GM18861 (cell line): ENCODE data around the gene KCTD19.
A peak's percentile ranks its signal among the peaks of the same experiment; 100 is the strongest.

Experiments used
- ATAC-seq: cut with Tn5 transposase; IDR thresholded peaks from one replicate; pipeline ENCODE4 v1.9.1; 2021; ENCODE audit not compliant: unreplicated experiment

Gene KCTD19

GRCh38 chr16:67326115-67326471, 448 bp downstream of the KCTD19 start:
- ATAC-seq, result no peak

DNA sequence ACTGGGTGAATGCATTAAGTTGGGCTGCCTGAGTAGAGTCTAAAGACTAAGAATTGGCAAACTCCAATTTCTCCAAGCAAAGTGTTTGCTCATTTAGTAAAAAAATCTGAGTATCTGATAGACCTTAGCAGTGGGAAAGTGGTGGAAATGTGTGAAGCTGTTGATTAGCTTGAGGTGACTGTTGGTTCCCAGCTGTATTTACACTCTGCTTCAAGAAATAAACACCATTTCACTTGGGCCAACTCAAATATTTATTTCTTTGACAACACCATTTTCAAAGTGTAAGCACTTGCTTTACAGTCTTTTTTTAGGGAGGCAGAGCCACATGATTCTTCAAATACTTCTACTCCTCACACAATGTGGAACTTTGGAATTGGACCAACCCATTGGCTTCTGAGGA, 8.7 kb downstream of the KCTD19 start:
- ATAC-seq, result no peak

DNA sequence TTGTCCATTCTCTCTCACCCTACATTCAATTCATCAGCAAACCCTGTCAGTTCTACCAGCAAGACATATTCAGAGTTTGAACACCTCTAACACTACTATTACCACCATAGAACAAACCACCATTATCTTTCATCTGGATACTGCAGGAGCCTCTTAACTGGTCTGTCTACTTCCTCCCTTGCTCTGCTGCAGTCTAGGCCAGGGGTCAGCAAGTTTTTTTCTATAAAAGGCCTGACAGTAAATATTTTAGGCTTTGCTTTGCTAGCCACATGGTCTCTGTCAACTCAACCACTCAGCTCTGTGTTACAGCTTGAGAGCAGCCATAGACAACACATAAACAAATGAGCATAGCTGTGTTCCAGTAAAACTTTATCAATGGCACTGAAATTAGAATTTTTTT, 13.8 kb downstream of the KCTD19 start:
- ATAC-seq, result no peak

DNA sequence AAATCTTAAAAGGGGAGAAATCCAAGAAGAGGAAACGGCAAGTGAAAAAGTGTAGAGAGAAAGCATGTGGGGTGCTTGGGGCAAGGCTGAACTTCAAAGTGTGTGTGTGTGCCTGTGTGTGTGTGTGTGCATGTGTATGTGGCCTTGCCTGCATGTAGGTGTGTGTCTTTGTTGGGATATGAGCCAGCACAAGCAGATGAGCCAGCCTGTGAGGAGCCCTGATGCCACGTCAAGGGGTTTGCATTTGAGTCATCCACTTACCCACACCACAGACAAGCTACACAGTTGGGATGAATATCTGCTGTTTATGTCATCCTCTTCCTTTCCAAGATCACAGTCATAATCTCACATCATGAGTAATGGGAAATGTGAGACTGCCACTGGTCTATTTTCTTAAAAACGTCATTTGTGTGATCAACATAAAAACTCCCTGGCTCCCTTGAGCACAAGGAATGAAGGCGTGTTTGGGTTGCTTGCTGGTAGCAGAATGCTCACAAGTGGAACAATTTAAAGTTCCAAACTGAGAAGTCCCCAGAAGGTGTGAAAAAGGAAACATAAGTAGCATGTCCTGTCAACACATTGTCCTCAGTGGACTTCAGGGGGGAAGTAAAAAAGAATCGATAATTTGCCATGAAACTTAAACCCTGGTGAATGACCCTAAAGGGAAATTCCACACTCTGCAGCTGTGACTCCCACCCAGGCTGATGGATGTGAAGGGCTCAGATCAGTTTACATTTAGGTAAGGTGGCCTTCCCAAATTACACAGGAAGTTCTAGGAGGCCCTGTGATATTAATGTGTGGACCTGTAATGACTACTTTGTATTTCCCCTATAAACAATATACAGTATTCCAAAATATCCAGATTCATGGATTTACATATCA, 14.7 kb downstream of the KCTD19 start:
- ATAC-seq, result peak; percentile 66

DNA sequence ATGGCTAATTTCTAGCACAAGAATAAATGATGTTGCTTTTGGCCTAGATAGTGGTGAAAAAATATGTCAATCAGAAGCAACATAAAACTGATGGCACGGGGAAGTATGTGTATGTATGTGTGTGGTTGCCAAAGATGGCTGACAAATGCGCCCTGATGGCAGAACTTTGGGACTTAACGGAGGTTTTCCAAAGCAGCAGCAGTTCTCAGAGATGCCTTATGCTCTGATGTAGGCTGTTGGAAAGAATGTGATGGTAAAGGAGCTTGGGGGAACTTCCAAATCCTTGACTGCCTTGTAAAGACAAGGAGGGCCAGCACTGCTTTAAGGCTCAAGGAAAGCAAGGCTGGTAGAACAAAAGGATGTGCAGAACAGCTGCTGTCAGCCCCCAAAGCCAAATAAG, 16.0 kb downstream of the KCTD19 start:
- ATAC-seq, result no peak

DNA sequence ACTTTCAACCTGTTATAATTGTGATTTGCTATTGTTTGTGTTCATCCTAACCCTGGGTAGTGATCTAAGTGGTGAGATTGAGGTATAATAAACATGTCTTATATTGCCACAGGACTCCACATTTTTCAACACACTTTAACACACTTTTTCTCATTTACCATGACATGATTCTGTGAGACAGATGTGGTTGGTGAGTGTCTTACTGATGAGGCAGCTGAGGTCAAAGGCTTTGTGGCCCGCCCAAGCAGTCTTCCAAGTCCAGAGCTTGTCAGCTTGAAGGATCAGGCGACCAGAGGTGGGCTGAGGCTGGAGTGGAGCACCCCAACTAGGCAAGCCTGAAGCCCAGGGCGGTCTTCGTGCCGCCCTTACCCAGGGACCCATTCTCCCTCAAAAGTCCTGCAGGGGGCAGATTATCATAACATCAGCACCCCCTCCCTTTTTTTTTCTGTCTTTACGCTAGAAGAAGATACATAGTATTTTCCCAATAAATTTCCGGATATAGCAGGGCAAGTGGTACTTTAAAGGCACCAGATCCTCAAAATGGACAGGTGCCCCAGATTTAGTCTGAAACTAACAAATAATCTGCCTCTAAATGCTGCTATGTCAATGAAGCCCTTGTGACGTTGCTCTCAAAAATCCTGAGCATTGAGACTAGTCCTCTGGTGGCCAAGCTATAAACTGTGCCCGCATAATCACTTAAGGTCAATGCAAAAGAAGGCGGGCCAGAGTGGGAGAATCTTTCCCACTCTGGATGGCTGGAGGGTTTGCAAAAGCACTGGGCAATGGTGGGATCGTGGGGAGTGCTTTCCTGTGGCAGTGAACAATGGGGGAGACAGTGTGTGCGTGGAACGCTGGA, 21.1 kb downstream of the KCTD19 start:
- no peak for ATAC-seq

GRCh38 chr16:67304020-67304419, 22.5 kb downstream of the KCTD19 start:
- ATAC-seq, result no peak

DNA sequence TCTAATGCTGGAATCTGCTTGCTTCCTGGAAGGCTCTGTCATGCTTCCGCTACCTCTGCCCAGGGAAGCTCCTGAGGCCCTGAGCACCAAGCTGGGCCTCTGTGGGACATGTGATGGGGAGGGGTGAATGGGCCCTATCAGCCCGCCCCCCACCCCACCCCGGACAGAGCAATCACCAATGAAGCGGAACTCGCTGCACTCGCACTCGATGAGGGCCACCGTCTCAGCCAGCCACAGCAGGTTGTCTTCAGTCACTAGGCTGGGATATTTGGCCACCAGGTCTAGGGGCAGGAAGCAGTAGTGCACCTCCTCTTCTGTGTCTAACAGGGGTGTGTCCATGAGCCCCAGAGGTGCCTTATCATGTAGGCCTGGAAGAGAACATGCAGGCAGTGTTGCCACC, 23.6 kb downstream of the KCTD19 start:
- no peak for ATAC-seq

DNA sequence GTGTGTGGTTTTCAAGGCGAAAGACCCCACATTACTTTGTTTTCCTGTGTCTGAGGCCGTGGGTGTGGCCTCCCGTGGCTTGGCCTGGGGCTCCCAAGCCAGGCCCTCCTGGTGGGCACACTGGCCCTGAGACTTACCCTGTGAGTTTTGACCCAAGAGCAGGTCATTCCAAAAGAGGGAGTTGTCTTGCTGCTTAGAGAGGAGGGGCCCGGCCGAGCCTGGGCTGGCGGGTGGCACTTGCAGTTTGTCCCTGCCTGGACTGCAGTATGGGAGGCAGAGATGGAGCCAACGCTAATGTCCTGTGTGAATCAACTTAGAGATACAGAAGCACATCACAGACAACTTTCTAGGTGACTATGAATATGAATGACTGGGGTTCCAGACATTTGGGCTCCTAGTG, 24.5 kb downstream of the KCTD19 start:
- ATAC-seq, result no peak

DNA sequence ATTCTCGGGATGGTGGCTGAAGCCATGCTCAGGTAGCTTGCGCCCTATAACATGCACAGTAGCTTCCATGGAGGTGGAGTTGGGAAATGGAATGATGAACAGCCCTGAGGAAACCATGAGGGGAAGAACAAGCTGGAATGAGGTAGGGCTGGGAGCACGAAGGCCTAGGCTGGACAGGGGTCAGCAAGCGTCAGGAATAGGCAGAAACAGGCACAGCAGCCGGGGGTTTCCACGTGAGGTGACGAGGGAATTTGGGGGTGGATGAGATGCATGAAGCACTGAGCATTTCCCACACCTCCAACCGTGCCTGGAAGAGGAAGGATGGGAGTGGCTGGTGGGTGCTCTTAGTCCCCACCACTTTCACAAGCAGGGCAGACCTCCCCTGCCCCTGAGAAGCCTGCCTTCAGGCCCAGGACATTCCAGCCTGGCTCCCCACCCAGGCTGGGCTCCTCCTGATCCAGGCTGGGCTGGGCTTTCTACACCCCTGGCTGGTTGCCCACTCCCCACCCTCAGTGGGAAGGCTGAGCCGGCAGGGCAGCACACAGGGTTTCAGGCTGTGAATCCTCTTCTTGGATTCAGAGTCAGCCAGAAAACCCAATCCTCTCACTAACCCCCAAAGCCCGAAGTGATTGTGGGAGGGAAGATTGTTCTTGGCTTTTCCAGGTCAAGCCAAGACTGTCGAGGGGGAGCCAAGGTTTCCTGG, 25.3 kb downstream of the KCTD19 start:
- ATAC-seq, result no peak

DNA sequence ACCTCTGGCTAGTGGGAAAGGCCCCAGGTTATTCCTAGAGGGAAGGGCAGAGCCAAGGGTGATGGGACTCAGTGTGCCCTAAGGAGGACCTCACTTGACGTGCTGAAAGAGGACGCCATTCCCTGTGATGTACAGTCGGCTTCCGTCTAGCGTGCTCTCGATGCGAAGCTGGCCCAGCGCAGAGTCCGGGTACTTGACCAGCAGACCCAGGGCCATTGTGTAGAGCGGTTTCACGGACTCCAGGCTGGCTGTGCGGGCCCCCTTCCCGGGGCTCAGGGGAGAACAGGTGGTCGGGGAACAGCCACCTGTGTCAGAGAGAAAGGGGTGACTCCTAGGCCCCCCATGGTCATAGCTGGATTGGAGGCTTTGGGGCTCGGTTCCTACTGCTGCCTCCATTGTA, 27.3 kb downstream of the KCTD19 start:
- no peak for ATAC-seq

DNA sequence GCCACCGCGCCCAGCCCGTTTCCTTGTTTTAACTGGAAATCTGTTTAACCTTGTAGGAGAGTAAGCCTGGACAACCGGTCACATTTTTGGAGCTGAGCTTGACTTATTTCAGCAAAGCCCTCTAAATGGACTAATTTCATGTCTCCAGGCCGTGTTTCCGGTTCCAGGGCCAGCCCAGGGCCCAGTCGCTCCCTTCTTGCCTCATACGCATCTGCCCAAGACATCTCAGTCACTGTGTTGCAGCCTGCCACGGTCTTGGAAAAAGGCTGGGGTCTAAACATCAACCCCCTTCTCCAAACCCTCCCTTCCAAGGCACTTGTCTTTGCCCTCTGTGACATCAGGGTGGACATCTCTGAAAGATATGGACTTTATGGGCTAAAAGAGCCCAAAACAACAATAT, 28.3 kb downstream of the KCTD19 start:
- ATAC-seq, result no peak

GRCh38 chr16:67296420-67296819, 30.1 kb downstream of the KCTD19 start:
- no peak for ATAC-seq

DNA sequence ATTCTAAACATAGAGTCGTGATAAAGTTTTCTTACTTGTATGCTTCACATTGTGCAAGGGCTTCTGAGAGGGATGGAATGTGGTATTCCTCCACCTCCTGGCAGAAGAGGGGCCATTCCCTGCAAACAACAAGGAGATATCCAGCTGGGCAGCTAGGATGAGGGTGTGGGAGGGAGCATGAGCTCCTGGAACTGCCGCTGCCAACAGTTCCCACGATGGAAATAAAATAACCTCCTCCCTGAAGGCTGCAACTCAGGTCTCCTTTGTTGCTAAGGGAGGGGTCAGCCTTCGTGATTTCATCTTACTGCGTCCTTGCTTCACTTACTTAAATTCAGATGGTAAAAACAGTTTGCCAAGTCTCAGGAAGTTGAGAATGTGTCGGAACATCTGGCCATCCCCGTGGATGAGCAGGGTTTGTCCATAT, 31.6 kb downstream of the KCTD19 start:
- no peak for ATAC-seq

DNA sequence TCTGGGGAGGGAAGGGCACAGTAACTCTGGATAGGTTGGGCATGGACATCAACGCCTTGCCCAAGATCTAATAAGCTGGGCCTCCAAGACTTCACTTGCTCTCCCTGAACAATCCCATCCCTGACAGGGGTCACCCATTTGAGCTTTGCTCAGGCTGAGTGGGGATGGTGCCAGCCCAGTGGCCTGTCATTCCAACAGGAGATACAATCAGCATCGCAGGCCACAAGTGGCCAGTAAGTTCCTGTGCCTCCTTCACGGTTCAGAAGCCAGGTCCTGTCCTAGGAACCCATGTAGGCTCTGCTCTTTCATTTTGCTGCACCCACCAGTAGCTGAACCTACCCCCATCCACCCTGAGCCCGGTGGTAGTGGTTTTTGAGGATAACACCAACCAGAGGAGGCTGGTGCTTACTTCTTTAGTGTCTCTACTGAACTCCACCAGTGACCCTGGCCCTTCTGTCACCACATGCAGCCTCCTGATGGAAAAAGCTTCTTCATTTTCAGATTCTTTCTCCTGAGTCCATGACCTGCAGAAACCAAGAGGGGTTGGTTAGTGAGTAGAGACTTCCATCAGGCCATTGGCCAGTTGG, 32.3 kb downstream of the KCTD19 start:
- no peak for ATAC-seq

GRCh38 chr16:67291461-67291860, 35.1 kb downstream of the KCTD19 start:
- ATAC-seq, result no peak

DNA sequence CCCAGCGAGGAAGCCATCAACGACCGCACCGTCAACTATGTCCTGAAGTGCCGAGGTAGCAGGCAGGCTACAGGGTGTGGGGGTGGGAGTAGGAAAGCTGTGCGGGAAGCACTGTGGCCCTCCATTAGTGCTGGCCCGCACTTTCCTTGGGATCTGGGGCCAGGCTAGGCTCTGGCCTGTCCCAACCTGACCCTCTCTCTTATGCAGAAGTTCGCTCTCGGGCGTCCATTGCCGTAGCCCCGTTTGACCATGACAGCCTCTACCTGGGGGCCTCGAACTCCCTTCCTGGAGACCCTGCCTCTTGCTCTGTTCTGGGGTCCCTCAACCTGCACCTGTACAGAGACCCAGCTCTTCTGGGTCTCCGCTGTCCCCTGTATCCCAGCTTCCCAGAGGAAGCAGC, 38.6 kb downstream of the KCTD19 start:
- no peak for ATAC-seq

DNA sequence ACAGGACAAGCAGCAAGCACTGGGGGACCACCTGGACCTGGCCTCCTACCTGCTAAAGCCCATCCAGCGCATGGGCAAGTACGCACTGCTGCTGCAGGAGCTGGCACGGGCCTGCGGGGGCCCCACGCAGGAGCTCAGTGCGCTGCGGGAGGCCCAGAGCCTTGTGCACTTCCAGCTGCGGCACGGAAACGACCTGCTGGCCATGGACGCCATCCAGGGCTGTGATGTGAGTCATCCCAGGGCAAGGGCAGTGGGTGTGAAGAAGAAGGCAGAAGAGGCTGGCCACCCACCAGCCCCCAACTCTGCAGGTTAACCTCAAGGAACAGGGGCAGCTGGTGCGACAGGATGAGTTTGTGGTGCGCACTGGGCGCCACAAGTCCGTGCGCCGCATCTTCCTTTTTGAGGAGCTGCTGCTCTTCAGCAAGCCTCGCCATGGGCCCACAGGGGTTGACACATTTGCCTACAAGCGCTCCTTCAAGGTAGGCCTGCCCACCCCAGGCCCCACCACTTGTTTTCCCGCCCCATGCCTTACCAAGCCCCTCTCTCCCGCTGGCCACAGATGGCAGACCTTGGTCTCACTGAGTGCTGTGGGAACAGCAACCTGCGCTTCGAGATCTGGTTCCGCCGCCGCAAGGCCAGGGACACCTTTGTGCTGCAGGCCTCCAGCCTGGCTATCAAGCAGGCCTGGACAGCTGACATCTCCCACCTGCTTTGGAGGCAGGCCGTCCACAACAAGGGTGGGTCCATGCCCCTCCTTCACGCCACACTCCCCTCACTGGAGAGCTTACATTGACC, 39.9 kb downstream of the KCTD19 start:
- no peak for ATAC-seq

- ATAC-seq, result no peak
Observed at GRCh38 chr16:67284699-67285646, 41.6 kb downstream of the KCTD19 start.
